Measurements from ENCODE around the gene CCDC71L. TPM values are rescaled to one million over a fixed set of nuclear protein-coding genes. Genes with fewer than 3 reads are reported as not detected.

Gene CCDC71L
- total and polyA plus RNA-seq, 2 experiments from 2014 or later = 7.2 to 23.1 TPM

GRCh38 chr7:106659166-106659962 lies 1.6 kb downstream of the CCDC71L start:
- no peak for TF ChIP-seq CTCF (IDR thresholded peaks at IDR 0.05; ENCODE audit: low read depth, low read length)
- H3K36me3 ChIP-seq = no peaks in the 10 kb centered on the region

GRCh38 chr7:106658316-106659165 lies 2.4 kb downstream of the CCDC71L start:
- no peak for TF ChIP-seq CTCF (IDR thresholded peaks at IDR 0.05; ENCODE audit: low read depth, low read length)
- no peak overlapping the region for H3K27ac ChIP-seq
- DNase-seq (ENCODE audit: low read depth in 1 of 2, low spot score in 1 of 2) = peak in 1 of 2 donors; percentile 14
- peak overlapping the region; percentile 75 for H3K4me3 ChIP-seq
- H3K4me1 ChIP-seq (ENCODE audit: low read depth) = no peaks in the 10 kb centered on the region
- H3K27me3 ChIP-seq = no peaks in the 10 kb centered on the region
- H3K36me3 ChIP-seq = no peaks in the 10 kb centered on the region
- H3K9me3 ChIP-seq (ENCODE audit: low read depth) = no peaks in the 10 kb centered on the region

More at GRCh38 chr7:106659166-106659962, 1.6 kb downstream of the CCDC71L start:
- Histone ChIP-seq H3K27me3 (no peaks in the 10 kb centered on the region), H3K4me3 (peak overlapping the region; percentile 75), H3K27ac (no peak overlapping the region), H3K4me1 (ENCODE audit: low read depth) (no peaks in the 10 kb centered on the region), H3K9me3 (ENCODE audit: low read depth) (no peaks in the 10 kb centered on the region)
- DNase-seq (ENCODE audit: low read depth in 1 of 2, low spot score in 1 of 2) = no peak

GRCh38 chr7:106657085-106657991 lies 3.6 kb downstream of the CCDC71L start:
- H3K9me3 ChIP-seq (ENCODE audit: low read depth) = no peaks in the 10 kb centered on the region
- no peak for TF ChIP-seq CTCF (IDR thresholded peaks at IDR 0.05; ENCODE audit: low read depth, low read length)
- no peak overlapping the region for H3K27ac ChIP-seq
- peak in 1 of 2 donors; percentile 59 for DNase-seq (ENCODE audit: low read depth in 1 of 2, low spot score in 1 of 2)
- H3K4me1 ChIP-seq (ENCODE audit: low read depth) = no peaks in the 10 kb centered on the region
- H3K27me3 ChIP-seq = no peaks in the 10 kb centered on the region
- H3K36me3 ChIP-seq = no peaks in the 10 kb centered on the region
- no peak overlapping the region for H3K4me3 ChIP-seq

- Histone ChIP-seq H3K9me3 (ENCODE audit: low read depth) (no peaks in the 10 kb centered on the region), H3K4me1 (ENCODE audit: low read depth) (no peaks in the 10 kb centered on the region), H3K36me3 (no peaks in the 10 kb centered on the region), H3K4me3 (no peak overlapping the region), H3K27ac (no peak overlapping the region), H3K27me3 (no peaks in the 10 kb centered on the region)
- DNase-seq (ENCODE audit: low read depth in 1 of 2, low spot score in 1 of 2) = no peak
- no peak for TF ChIP-seq CTCF (IDR thresholded peaks at IDR 0.05; ENCODE audit: low read depth, low read length)
These were observed 5.1 kb downstream of the CCDC71L start for GRCh38 chr7:106655703-106656498.
